Measurements from ENCODE around the gene FBXL17.

The FBXL17 gene

DNA sequence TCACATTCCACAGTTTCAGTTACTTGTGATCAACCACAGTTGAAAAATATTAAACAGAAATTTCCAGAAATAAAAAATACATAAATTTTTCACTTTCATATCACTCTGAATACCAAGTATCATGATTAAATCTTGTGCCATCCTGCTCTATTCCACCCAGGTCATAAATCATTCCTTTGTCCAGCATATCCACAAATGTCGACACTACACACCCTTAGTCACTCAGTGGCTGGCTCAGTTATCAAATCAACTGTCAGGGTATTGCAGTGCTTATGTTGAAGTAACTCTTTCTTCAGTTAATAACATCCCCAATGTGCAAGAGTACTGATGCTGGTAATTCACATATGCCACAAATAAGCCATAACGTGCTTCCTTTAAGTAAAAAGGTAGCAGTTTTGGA is 115.7 kb downstream of the FBXL17 start:
- H3K4me1 ChIP-seq (ENCODE audit: control insufficient read depth in 1 of 2, insufficient read depth in 2 of 2, low read length in 2 of 2): no peaks in the 10 kb centered on the region
- H3K27me3 ChIP-seq (ENCODE audit: low read depth, low read length): no peaks in the 10 kb centered on the region
- no peak overlapping the region for H3K4me3 ChIP-seq (ENCODE audit: low read depth in 1 of 2, low read length in 2 of 2)
- no peaks in the 10 kb centered on the region for H3K9me3 ChIP-seq (ENCODE audit: control insufficient read depth in 1 of 2, low read length in 2 of 2)
- no peak overlapping the region for H3K27ac ChIP-seq (ENCODE audit: low read length)
- H3K36me3 ChIP-seq (ENCODE audit: control insufficient read depth in 1 of 2, insufficient read depth in 2 of 2, low read length in 2 of 2): no peaks in the 10 kb centered on the region

DNA sequence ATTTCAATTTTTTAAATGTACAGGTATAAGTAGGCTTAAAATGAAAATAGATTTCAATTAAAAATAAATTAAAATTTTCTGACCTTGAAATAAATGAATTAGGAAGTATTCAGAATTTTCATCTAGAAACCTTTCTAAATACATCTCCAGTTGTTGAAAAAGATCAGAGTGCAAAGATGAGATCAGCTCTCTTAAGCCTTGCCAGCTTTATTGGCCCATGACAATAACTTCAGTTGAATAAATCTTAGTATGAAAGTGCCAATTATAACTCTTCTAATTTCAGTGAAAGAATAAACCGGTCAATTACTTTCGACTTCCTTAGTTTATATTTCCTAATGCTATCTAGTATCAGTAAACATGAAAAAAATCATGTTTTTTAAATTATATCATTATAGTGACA is 117.4 kb downstream of the FBXL17 start:
- Histone ChIP-seq H3K27ac (ENCODE audit: low read length) (no peak overlapping the region), H3K36me3 (ENCODE audit: control insufficient read depth in 1 of 2, insufficient read depth in 2 of 2, low read length in 2 of 2) (no peaks in the 10 kb centered on the region), H3K9me3 (ENCODE audit: control insufficient read depth in 1 of 2, low read length in 2 of 2) (no peaks in the 10 kb centered on the region), H3K4me3 (ENCODE audit: low read depth in 1 of 2, low read length in 2 of 2) (no peak overlapping the region), H3K4me1 (ENCODE audit: control insufficient read depth in 1 of 2, insufficient read depth in 2 of 2, low read length in 2 of 2) (peaks cover 0 to 2% of the 10 kb centered on the region in 2 donors), H3K27me3 (ENCODE audit: low read depth, low read length) (no peaks in the 10 kb centered on the region)

DNA sequence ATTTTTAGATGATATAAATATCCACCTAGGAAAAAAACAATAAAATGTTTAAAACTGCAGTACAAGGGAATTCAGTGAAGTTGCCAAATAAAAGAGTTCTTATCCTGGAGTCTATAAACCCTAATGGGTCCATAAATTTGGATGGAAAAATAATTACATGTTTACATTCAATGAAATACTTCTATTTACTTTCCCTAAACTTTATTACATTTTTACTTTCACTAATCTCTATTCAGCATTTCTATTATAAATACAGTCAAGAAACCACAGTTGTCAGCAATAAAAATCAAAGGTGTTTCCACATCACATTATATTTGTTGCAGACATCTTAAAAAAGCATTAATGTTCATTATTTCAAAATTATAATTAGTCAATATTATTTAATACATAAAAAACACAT is 118.6 kb downstream of the FBXL17 start:
- Histone ChIP-seq H3K36me3 (ENCODE audit: control insufficient read depth in 1 of 2, insufficient read depth in 2 of 2, low read length in 2 of 2) (no peaks in the 10 kb centered on the region), H3K9me3 (ENCODE audit: control insufficient read depth in 1 of 2, low read length in 2 of 2) (no peaks in the 10 kb centered on the region), H3K4me1 (ENCODE audit: control insufficient read depth in 1 of 2, insufficient read depth in 2 of 2, low read length in 2 of 2) (peaks cover 0 to 10% of the 10 kb centered on the region in 2 donors), H3K27me3 (ENCODE audit: low read depth, low read length) (no peaks in the 10 kb centered on the region), H3K4me3 (ENCODE audit: low read depth in 1 of 2, low read length in 2 of 2) (no peak overlapping the region), H3K27ac (ENCODE audit: low read length) (no peak overlapping the region)

DNA sequence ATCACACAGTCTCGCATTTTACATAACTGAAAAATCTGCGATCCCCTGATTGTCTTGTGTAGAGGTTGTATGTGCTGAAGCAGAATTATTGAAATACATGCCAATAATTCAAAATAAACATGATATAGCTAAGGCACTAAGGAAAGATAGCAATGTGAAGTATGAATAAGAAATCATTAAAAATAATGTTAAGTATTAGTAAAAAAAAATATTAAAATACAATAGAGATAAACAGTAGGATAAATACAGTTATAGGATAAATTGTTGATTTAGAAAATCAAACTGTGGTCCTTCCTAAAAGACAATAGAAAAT is 121.1 kb downstream of the FBXL17 start:
- Histone ChIP-seq H3K27me3 (ENCODE audit: low read depth, low read length) (no peaks in the 10 kb centered on the region), H3K9me3 (ENCODE audit: control insufficient read depth in 1 of 2, low read length in 2 of 2) (no peaks in the 10 kb centered on the region), H3K4me3 (ENCODE audit: low read depth in 1 of 2, low read length in 2 of 2) (no peak overlapping the region), H3K4me1 (ENCODE audit: control insufficient read depth in 1 of 2, insufficient read depth in 2 of 2, low read length in 2 of 2) (peaks cover 0 to 10% of the 10 kb centered on the region in 2 donors), H3K27ac (ENCODE audit: low read length) (no peak overlapping the region), H3K36me3 (ENCODE audit: control insufficient read depth in 1 of 2, insufficient read depth in 2 of 2, low read length in 2 of 2) (no peaks in the 10 kb centered on the region)

DNA sequence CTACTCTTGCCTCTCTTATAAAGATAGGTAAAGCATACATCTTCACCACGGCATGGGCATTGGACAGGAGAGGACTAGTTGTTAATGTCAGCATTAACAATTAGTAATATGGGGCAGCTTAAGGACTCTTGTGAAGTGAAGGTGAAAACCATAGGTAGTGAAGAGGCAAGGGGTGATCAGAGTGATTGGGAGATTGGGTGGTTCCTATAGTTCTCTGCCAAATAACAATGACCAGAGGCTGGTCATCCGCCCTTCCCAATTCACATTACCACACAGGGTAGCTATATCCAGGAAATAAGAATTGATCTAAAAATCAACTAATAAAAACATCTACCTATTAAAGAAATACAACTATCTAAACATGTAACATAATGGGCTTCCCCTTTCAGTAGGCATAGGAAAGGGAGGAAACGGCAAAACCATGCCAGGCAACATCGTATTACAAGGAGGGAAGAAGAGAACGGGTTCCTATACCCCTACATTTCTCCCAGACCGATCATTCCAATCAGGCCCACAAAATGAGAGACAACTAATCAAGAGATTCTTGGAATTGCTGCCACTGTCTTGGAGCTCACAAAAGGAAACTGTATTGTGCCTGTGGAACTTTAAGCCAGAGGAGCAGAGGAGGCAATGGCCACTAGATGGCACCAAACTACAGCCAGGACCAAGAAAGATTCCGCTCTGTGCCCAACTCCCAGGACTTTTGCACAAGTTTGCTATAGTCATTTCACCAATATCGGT is 121.6 kb downstream of the FBXL17 start:
- peak overlapping the region in 1 of 2 donors; percentile 16 for H3K4me3 ChIP-seq (ENCODE audit: low read depth in 1 of 2, low read length in 2 of 2)
- H3K4me1 ChIP-seq (ENCODE audit: control insufficient read depth in 1 of 2, insufficient read depth in 2 of 2, low read length in 2 of 2): peaks cover 0 to 10% of the 10 kb centered on the region in 2 donors

DNA sequence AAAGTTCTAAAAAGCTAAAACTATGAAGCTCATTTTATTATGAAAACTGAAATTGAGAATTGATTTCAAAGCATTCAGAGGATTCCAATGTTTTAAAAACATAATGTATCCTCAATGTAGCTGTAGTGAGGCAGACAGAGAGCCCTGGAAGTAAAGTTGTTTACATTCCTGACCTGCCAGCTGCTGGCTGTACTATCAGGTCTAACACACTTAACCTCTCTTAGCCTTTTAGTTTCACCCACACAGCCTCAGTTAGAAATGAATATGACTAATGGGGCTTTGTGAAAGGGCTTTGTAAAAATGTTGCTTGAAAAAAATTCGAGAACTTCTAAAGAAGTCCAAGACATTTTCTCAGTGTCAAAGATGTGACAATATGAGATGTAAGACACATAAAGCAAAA is 122.6 kb downstream of the FBXL17 start:
- H3K4me1 ChIP-seq (ENCODE audit: control insufficient read depth in 1 of 2, insufficient read depth in 2 of 2, low read length in 2 of 2): peaks cover 0 to 10% of the 10 kb centered on the region in 2 donors
- no peak overlapping the region for H3K4me3 ChIP-seq (ENCODE audit: low read depth in 1 of 2, low read length in 2 of 2)
- no peak overlapping the region for H3K27ac ChIP-seq (ENCODE audit: low read length)
- H3K36me3 ChIP-seq (ENCODE audit: control insufficient read depth in 1 of 2, insufficient read depth in 2 of 2, low read length in 2 of 2): no peaks in the 10 kb centered on the region
- no peaks in the 10 kb centered on the region for H3K9me3 ChIP-seq (ENCODE audit: control insufficient read depth in 1 of 2, low read length in 2 of 2)
- H3K27me3 ChIP-seq (ENCODE audit: low read depth, low read length): no peaks in the 10 kb centered on the region

More for the DNA sequence above, 121.6 kb downstream of the FBXL17 start:
- no peaks in the 10 kb centered on the region for H3K27me3 ChIP-seq (ENCODE audit: low read depth, low read length)
- H3K9me3 ChIP-seq (ENCODE audit: control insufficient read depth in 1 of 2, low read length in 2 of 2): no peaks in the 10 kb centered on the region
- no peak overlapping the region for H3K27ac ChIP-seq (ENCODE audit: low read length)
- H3K36me3 ChIP-seq (ENCODE audit: control insufficient read depth in 1 of 2, insufficient read depth in 2 of 2, low read length in 2 of 2): no peaks in the 10 kb centered on the region

DNA sequence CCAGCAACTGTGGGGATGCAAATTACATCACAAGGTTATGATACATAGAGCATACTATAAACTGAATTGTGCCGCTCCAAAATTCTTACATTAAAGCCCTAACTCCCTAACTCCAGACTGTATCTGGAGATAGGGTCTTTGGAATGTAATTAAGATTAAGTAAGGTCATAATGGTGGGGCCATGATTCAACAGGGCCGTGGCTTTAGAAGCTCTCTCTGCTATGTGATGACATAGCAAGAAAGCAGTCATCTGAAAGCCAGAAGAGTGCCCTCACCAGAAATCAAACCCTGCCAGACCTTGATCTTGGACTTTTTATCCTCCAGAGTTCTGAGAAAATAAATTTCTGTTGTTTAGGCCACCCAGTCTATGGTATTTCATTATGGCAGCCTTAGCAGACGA is 123.9 kb downstream of the FBXL17 start:
- no peak overlapping the region for H3K4me3 ChIP-seq (ENCODE audit: low read depth in 1 of 2, low read length in 2 of 2)
- H3K36me3 ChIP-seq (ENCODE audit: control insufficient read depth in 1 of 2, insufficient read depth in 2 of 2, low read length in 2 of 2): no peaks in the 10 kb centered on the region
- H3K9me3 ChIP-seq (ENCODE audit: control insufficient read depth in 1 of 2, low read length in 2 of 2): no peaks in the 10 kb centered on the region
- H3K27ac ChIP-seq (ENCODE audit: low read length): no peak overlapping the region
- H3K27me3 ChIP-seq (ENCODE audit: low read depth, low read length): no peaks in the 10 kb centered on the region
- H3K4me1 ChIP-seq (ENCODE audit: control insufficient read depth in 1 of 2, insufficient read depth in 2 of 2, low read length in 2 of 2): peaks cover 0 to 10% of the 10 kb centered on the region in 2 donors

DNA sequence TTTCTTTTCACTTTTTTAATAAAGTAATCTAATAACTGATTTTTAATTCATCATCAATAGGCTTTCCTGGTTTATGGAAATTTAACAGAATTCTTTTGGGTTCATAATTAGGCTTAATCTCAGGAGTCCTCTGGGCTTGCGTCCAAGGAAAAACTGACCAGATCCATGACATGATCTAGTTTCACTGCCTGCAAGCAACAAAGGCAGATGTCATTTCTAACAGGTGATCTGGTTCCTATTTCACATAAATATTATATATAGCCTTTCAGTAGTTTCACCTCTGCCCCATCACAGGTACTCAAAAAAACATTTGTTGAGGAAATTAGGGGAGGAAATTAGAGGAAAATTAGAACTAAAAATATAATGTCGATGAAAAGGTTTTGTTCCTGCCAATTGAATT is 126.4 kb downstream of the FBXL17 start:
- H3K27me3 ChIP-seq (ENCODE audit: low read depth, low read length): no peaks in the 10 kb centered on the region
- no peak overlapping the region for H3K27ac ChIP-seq (ENCODE audit: low read length)

DNA sequence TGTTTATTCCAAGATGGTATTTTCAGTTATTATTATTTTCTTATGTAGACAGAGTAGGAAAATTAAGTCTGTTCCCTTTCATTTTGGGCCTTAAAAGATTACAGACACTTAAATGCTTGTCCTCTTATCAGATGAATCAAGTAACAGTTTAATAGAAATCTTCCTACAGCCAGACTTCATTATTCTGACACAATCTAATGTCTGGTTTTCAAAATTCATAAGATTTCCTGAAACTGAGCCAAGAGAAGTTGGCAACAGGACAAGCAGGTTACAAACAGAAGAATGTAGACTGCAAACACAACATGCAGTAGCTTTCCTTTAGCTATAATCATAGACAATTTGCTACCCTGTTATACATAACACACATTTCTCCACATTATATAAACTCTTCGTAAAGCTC is 130.5 kb downstream of the FBXL17 start:
- H3K27me3 ChIP-seq (ENCODE audit: low read depth, low read length): no peaks in the 10 kb centered on the region
- peaks cover 0 to 6% of the 10 kb centered on the region in 2 donors for H3K4me1 ChIP-seq (ENCODE audit: control insufficient read depth in 1 of 2, insufficient read depth in 2 of 2, low read length in 2 of 2)

More for the DNA sequence above, 126.4 kb downstream of the FBXL17 start:
- H3K4me1 ChIP-seq (ENCODE audit: control insufficient read depth in 1 of 2, insufficient read depth in 2 of 2, low read length in 2 of 2): peaks cover 0 to 10% of the 10 kb centered on the region in 2 donors
- H3K4me3 ChIP-seq (ENCODE audit: low read depth in 1 of 2, low read length in 2 of 2): no peak overlapping the region
- H3K9me3 ChIP-seq (ENCODE audit: control insufficient read depth in 1 of 2, low read length in 2 of 2): no peaks in the 10 kb centered on the region
- H3K36me3 ChIP-seq (ENCODE audit: control insufficient read depth in 1 of 2, insufficient read depth in 2 of 2, low read length in 2 of 2): no peaks in the 10 kb centered on the region

DNA sequence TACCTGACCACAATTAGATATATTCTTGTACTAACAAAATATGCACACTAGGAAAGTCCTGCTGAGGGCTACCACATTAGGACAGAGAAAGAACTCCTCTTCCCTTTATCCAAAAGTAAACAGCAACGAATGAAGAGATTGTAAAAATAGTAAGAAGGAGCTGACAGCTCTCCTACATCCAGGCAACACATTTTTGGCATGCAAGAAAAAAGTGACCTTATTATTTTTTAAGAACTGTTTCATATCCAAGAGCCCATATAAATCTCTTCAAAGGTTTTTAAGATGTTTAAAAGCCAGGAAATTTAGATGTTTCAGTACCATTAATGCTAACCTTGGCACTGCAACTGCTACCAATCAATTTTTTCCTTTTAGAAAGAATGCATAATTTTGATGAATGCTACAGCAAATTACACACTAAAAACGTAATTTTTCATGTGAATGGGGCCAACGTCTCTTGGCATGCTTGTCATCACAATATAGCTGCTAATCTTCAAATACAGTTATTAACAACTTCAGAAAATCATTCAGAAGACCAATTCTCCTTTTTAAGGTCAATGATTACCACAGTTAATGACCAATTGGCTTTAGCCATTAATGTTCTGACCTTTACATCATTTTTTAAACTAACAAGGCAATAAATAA is 132.0 kb downstream of the FBXL17 start:
- no peaks in the 10 kb centered on the region for H3K9me3 ChIP-seq (ENCODE audit: control insufficient read depth in 1 of 2, low read length in 2 of 2)
- no peak overlapping the region for H3K4me3 ChIP-seq (ENCODE audit: low read depth in 1 of 2, low read length in 2 of 2)
- H3K27ac ChIP-seq (ENCODE audit: low read length): no peak overlapping the region
- H3K4me1 ChIP-seq (ENCODE audit: control insufficient read depth in 1 of 2, insufficient read depth in 2 of 2, low read length in 2 of 2): peaks cover 0 to 6% of the 10 kb centered on the region in 2 donors
- H3K36me3 ChIP-seq (ENCODE audit: control insufficient read depth in 1 of 2, insufficient read depth in 2 of 2, low read length in 2 of 2): no peaks in the 10 kb centered on the region
- no peaks in the 10 kb centered on the region for H3K27me3 ChIP-seq (ENCODE audit: low read depth, low read length)

More for the DNA sequence above, 130.5 kb downstream of the FBXL17 start:
- no peaks in the 10 kb centered on the region for H3K36me3 ChIP-seq (ENCODE audit: control insufficient read depth in 1 of 2, insufficient read depth in 2 of 2, low read length in 2 of 2)
- H3K27ac ChIP-seq (ENCODE audit: low read length): no peak overlapping the region
- H3K4me3 ChIP-seq (ENCODE audit: low read depth in 1 of 2, low read length in 2 of 2): no peak overlapping the region
- no peaks in the 10 kb centered on the region for H3K9me3 ChIP-seq (ENCODE audit: control insufficient read depth in 1 of 2, low read length in 2 of 2)

DNA sequence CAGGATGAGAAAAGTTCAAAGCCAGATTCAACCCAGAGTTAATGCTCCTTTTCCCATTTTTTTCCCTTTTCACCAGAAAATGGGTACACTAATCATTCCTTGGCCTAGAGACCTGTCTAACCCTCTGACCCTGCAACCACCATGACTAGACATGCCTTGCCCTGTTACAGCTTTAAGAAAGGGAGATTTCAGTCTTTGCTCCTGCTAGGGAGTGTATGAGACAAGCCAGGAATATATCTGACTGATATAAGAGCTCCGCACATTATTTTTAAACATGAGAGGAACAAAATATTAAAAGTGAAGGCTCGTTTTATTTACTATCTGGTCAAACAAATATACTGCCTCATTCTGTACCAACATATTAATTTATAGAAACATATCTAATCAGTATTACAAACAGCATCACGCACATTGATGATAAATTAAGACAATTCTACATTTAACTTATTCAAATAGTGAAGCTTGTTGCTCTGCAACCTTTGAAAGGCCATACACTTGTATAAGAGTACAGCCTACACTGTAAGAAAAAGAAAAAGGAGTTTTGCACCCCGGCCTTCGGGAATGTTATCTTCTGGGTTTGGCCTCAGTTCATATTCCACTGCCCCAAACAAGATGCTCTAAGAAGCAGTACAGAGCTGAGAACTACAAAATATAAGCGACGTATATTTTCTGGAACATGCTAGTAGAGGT is 132.7 kb downstream of the FBXL17 start:
- Histone ChIP-seq H3K27ac (ENCODE audit: low read length) (no peak overlapping the region), H3K36me3 (ENCODE audit: control insufficient read depth in 1 of 2, insufficient read depth in 2 of 2, low read length in 2 of 2) (no peaks in the 10 kb centered on the region), H3K4me3 (ENCODE audit: low read depth in 1 of 2, low read length in 2 of 2) (no peak overlapping the region), H3K27me3 (ENCODE audit: low read depth, low read length) (no peaks in the 10 kb centered on the region), H3K4me1 (ENCODE audit: control insufficient read depth in 1 of 2, insufficient read depth in 2 of 2, low read length in 2 of 2) (peaks cover 0 to 6% of the 10 kb centered on the region in 2 donors), H3K9me3 (ENCODE audit: control insufficient read depth in 1 of 2, low read length in 2 of 2) (no peaks in the 10 kb centered on the region)

All from muscle layer of duodenum (tissue), 2 donors.